Measurements from ENCODE around the gene NAT9.

Gene NAT9

GRCh38 chr17:74804683-74805082, 28.5 kb upstream of the NAT9 start:
- ChIA-PET POLR2A (no interaction called here), CTCF (interaction anchor here (1.5 to 10.3 kb wide), 4 partner anchors 12 to 53 kb away, joined by 3 to 66 read pairs (median 4); no protein-coding TSS in a partner anchor)
- no peak for DNase-seq
- Histone ChIP-seq H3K4me3 (ENCODE audit: control insufficient read depth in 1 of 7, extremely low read depth in 1 of 7, insufficient read depth in 4 of 7, low read depth in 2 of 7, low read length in 6 of 7) (no peak overlapping the region), H3K4me1 (ENCODE audit: control extremely low read depth in 1 of 4, control insufficient read depth in 4 of 4, insufficient read depth in 4 of 4, low read length in 3 of 4) (peaks cover 0 to 22% (median 16%) of the 10 kb centered on the region in 4 experiments), H3K27me3 (replicated peaks in 2 of 5; ENCODE audit: control insufficient read depth in 4 of 5, insufficient read depth in 5 of 5, low read length in 4 of 5) (peaks cover 0 to 5% (median 0%) of the 10 kb centered on the region in 5 experiments), H3K27ac (ENCODE audit: insufficient read depth in 1 of 2, low read depth in 1 of 2, low read length in 2 of 2, poor library complexity in 1 of 2, severe bottlenecking in 2 of 2) (no peak overlapping the region), H3K36me3 (ENCODE audit: control insufficient read depth in 4 of 4, insufficient read depth in 4 of 4, low read length in 3 of 4) (peaks cover 0 to 32% (median 21%) of the 10 kb centered on the region in 4 experiments), H3K9me3 (ENCODE audit: control extremely low read depth in 1 of 5, control insufficient read depth in 4 of 5, insufficient read depth in 2 of 5, low read depth in 1 of 5, low read length in 4 of 5) (no peaks in the 10 kb centered on the region)
- 93% methylated on average over 6 of the region's 7 CpGs for WGBS (ENCODE audit: insufficient coverage)

- CTCF ChIA-PET, result interaction anchor here (10.3 kb wide), 1 partner anchor 12 kb away, joined by 66 read pairs; no protein-coding TSS in a partner anchor
- H3K27me3 ChIP-seq (replicated peaks in 2 of 5; ENCODE audit: control insufficient read depth in 4 of 5, insufficient read depth in 5 of 5, low read length in 4 of 5), result peaks cover 0 to 5% (median 0%) of the 10 kb centered on the region in 5 experiments
These were observed 27.8 kb upstream of the NAT9 start for GRCh38 chr17:74803971-74804370.

GRCh38 chr17:74803388-74803930, 27.3 kb upstream of the NAT9 start:
- Histone ChIP-seq H3K4me3 (ENCODE audit: control insufficient read depth in 1 of 7, extremely low read depth in 1 of 7, insufficient read depth in 4 of 7, low read depth in 2 of 7, low read length in 6 of 7) (no peak overlapping the region), H3K4me1 (ENCODE audit: control extremely low read depth in 1 of 4, control insufficient read depth in 4 of 4, insufficient read depth in 4 of 4, low read length in 3 of 4) (peaks cover 0 to 11% (median 5%) of the 10 kb centered on the region in 4 experiments), H3K9me3 (ENCODE audit: control extremely low read depth in 1 of 5, control insufficient read depth in 4 of 5, insufficient read depth in 2 of 5, low read depth in 1 of 5, low read length in 4 of 5) (no peaks in the 10 kb centered on the region), H3K27me3 (replicated peaks in 2 of 5; ENCODE audit: control insufficient read depth in 4 of 5, insufficient read depth in 5 of 5, low read length in 4 of 5) (peaks cover 0 to 5% (median 0%) of the 10 kb centered on the region in 5 experiments), H3K36me3 (ENCODE audit: control insufficient read depth in 4 of 4, insufficient read depth in 4 of 4, low read length in 3 of 4) (peaks cover 0 to 44% (median 28%) of the 10 kb centered on the region in 4 experiments), H3K27ac (ENCODE audit: insufficient read depth in 1 of 2, low read depth in 1 of 2, low read length in 2 of 2, poor library complexity in 1 of 2, severe bottlenecking in 2 of 2) (no peak overlapping the region)
- POLR2A ChIA-PET, result no interaction called here
- WGBS (ENCODE audit: insufficient coverage), result 99% methylated on average over 11 of the region's 12 CpGs
- CTCF ChIA-PET, result interaction anchor here (10.3 kb wide), 1 partner anchor 11 kb away, joined by 66 read pairs; no protein-coding TSS in a partner anchor
- DNase-seq, result no peak

More at GRCh38 chr17:74803971-74804370, 27.8 kb upstream of the NAT9 start:
- Histone ChIP-seq H3K27ac (ENCODE audit: insufficient read depth in 1 of 2, low read depth in 1 of 2, low read length in 2 of 2, poor library complexity in 1 of 2, severe bottlenecking in 2 of 2) (no peak overlapping the region), H3K9me3 (ENCODE audit: control extremely low read depth in 1 of 5, control insufficient read depth in 4 of 5, insufficient read depth in 2 of 5, low read depth in 1 of 5, low read length in 4 of 5) (no peaks in the 10 kb centered on the region), H3K4me3 (ENCODE audit: control insufficient read depth in 1 of 7, extremely low read depth in 1 of 7, insufficient read depth in 4 of 7, low read depth in 2 of 7, low read length in 6 of 7) (no peak overlapping the region), H3K36me3 (ENCODE audit: control insufficient read depth in 4 of 4, insufficient read depth in 4 of 4, low read length in 3 of 4) (peaks cover 0 to 39% (median 25%) of the 10 kb centered on the region in 4 experiments), H3K4me1 (ENCODE audit: control extremely low read depth in 1 of 4, control insufficient read depth in 4 of 4, insufficient read depth in 4 of 4, low read length in 3 of 4) (peaks cover 0 to 16% (median 10%) of the 10 kb centered on the region in 4 experiments)
- POLR2A ChIA-PET, result no interaction called here
- WGBS (ENCODE audit: insufficient coverage), result 87% methylated on average over 4 of the region's 5 CpGs
- DNase-seq, result no peak

DNA sequence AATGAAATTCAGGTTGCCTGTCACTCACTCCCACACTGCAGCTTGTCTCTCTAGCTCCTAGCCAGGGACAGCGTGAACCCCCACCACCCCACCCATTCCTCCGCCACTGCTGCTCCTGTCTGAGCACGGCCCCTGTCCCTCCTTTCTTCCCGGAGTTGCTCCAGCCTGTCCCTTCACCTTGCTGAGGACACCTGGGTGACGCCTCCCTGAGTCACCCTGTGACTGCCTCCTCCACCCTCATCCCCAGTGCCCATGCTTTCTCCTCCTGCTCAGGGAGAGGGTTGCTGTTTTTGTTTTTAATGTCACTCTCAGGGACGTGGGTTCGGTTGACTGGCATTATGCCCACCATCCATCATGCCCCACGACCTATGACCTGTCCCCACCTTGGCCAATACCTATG, 25.8 kb upstream of the NAT9 start:
- 97% methylated on average over 7 of the region's 8 CpGs for WGBS (ENCODE audit: insufficient coverage)
- CTCF ChIA-PET, result interaction anchor here (0.8 to 1.0 kb wide), 4 partner anchors 8 to 13 kb away, joined by 3 to 4 read pairs (median 3); no protein-coding TSS in a partner anchor

GRCh38 chr17:74800531-74800930, 24.4 kb upstream of the NAT9 start:
- CTCF ChIA-PET, result interaction anchor here (2.2 kb wide), 1 partner anchor 61 kb away, joined by 7 read pairs; no protein-coding TSS in a partner anchor

More for the DNA sequence above, 25.8 kb upstream of the NAT9 start:
- Histone ChIP-seq H3K27ac (ENCODE audit: insufficient read depth in 1 of 2, low read depth in 1 of 2, low read length in 2 of 2, poor library complexity in 1 of 2, severe bottlenecking in 2 of 2) (no peak overlapping the region), H3K4me3 (ENCODE audit: control insufficient read depth in 1 of 7, extremely low read depth in 1 of 7, insufficient read depth in 4 of 7, low read depth in 2 of 7, low read length in 6 of 7) (no peak overlapping the region), H3K27me3 (replicated peaks in 2 of 5; ENCODE audit: control insufficient read depth in 4 of 5, insufficient read depth in 5 of 5, low read length in 4 of 5) (peaks cover 0 to 5% (median 0%) of the 10 kb centered on the region in 5 experiments), H3K9me3 (ENCODE audit: control extremely low read depth in 1 of 5, control insufficient read depth in 4 of 5, insufficient read depth in 2 of 5, low read depth in 1 of 5, low read length in 4 of 5) (no peaks in the 10 kb centered on the region), H3K36me3 (ENCODE audit: control insufficient read depth in 4 of 4, insufficient read depth in 4 of 4, low read length in 3 of 4) (peaks cover 0 to 57% (median 37%) of the 10 kb centered on the region in 4 experiments), H3K4me1 (ENCODE audit: control extremely low read depth in 1 of 4, control insufficient read depth in 4 of 4, insufficient read depth in 4 of 4, low read length in 3 of 4) (peaks cover 0 to 7% (median 2%) of the 10 kb centered on the region in 4 experiments)
- POLR2A ChIA-PET, result interaction anchor here (0.6 kb wide), 1 partner anchor 229 kb away, joined by 3 read pairs; no protein-coding TSS in a partner anchor
- no peak for DNase-seq

GRCh38 chr17:74799097-74799496, 23.0 kb upstream of the NAT9 start:
- ChIA-PET CTCF (no interaction called here), POLR2A (interaction anchor here (0.6 kb wide), 1 partner anchor 159 kb away, joined by 3 read pairs; no protein-coding TSS in a partner anchor)
- Histone ChIP-seq H3K4me3 (ENCODE audit: control insufficient read depth in 1 of 7, extremely low read depth in 1 of 7, insufficient read depth in 4 of 7, low read depth in 2 of 7, low read length in 6 of 7) (no peak overlapping the region), H3K4me1 (ENCODE audit: control extremely low read depth in 1 of 4, control insufficient read depth in 4 of 4, insufficient read depth in 4 of 4, low read length in 3 of 4) (peaks cover 0 to 10% (median 2%) of the 10 kb centered on the region in 4 experiments), H3K27ac (ENCODE audit: insufficient read depth in 1 of 2, low read depth in 1 of 2, low read length in 2 of 2, poor library complexity in 1 of 2, severe bottlenecking in 2 of 2) (no peak overlapping the region), H3K9me3 (ENCODE audit: control extremely low read depth in 1 of 5, control insufficient read depth in 4 of 5, insufficient read depth in 2 of 5, low read depth in 1 of 5, low read length in 4 of 5) (no peaks in the 10 kb centered on the region), H3K27me3 (replicated peaks in 2 of 5; ENCODE audit: control insufficient read depth in 4 of 5, insufficient read depth in 5 of 5, low read length in 4 of 5) (no peaks in the 10 kb centered on the region), H3K36me3 (ENCODE audit: control insufficient read depth in 4 of 4, insufficient read depth in 4 of 4, low read length in 3 of 4) (peaks cover 0 to 80% (median 52%) of the 10 kb centered on the region in 4 experiments)
- no peak for DNase-seq
- over 99% methylated on average over 13 of the region's 14 CpGs for WGBS (ENCODE audit: insufficient coverage)

More at GRCh38 chr17:74800531-74800930, 24.4 kb upstream of the NAT9 start:
- WGBS (ENCODE audit: insufficient coverage), result 100% methylated on average over 7 of the region's 7 CpGs
- H3K4me3 ChIP-seq (ENCODE audit: control insufficient read depth in 1 of 7, extremely low read depth in 1 of 7, insufficient read depth in 4 of 7, low read depth in 2 of 7, low read length in 6 of 7), result no peak overlapping the region
- H3K9me3 ChIP-seq (ENCODE audit: control extremely low read depth in 1 of 5, control insufficient read depth in 4 of 5, insufficient read depth in 2 of 5, low read depth in 1 of 5, low read length in 4 of 5), result no peaks in the 10 kb centered on the region
- POLR2A ChIA-PET, result no interaction called here
- DNase-seq, result no peak
- H3K27me3 ChIP-seq (replicated peaks in 2 of 5; ENCODE audit: control insufficient read depth in 4 of 5, insufficient read depth in 5 of 5, low read length in 4 of 5), result no peaks in the 10 kb centered on the region
- H3K36me3 ChIP-seq (ENCODE audit: control insufficient read depth in 4 of 4, insufficient read depth in 4 of 4, low read length in 3 of 4), result peaks cover 0 to 71% (median 44%) of the 10 kb centered on the region in 4 experiments
- H3K4me1 ChIP-seq (ENCODE audit: control extremely low read depth in 1 of 4, control insufficient read depth in 4 of 4, insufficient read depth in 4 of 4, low read length in 3 of 4), result peaks cover 0 to 10% (median 2%) of the 10 kb centered on the region in 4 experiments
- no peak overlapping the region for H3K27ac ChIP-seq (ENCODE audit: insufficient read depth in 1 of 2, low read depth in 1 of 2, low read length in 2 of 2, poor library complexity in 1 of 2, severe bottlenecking in 2 of 2)

GRCh38 chr17:74798239-74798707, 22.1 kb upstream of the NAT9 start:
- Histone ChIP-seq H3K4me1 (ENCODE audit: control extremely low read depth in 1 of 4, control insufficient read depth in 4 of 4, insufficient read depth in 4 of 4, low read length in 3 of 4) (peaks cover 0 to 10% (median 2%) of the 10 kb centered on the region in 4 experiments), H3K9me3 (ENCODE audit: control extremely low read depth in 1 of 5, control insufficient read depth in 4 of 5, insufficient read depth in 2 of 5, low read depth in 1 of 5, low read length in 4 of 5) (no peaks in the 10 kb centered on the region), H3K27ac (ENCODE audit: insufficient read depth in 1 of 2, low read depth in 1 of 2, low read length in 2 of 2, poor library complexity in 1 of 2, severe bottlenecking in 2 of 2) (no peak overlapping the region), H3K27me3 (replicated peaks in 2 of 5; ENCODE audit: control insufficient read depth in 4 of 5, insufficient read depth in 5 of 5, low read length in 4 of 5) (no peaks in the 10 kb centered on the region), H3K4me3 (ENCODE audit: control insufficient read depth in 1 of 7, extremely low read depth in 1 of 7, insufficient read depth in 4 of 7, low read depth in 2 of 7, low read length in 6 of 7) (no peak overlapping the region), H3K36me3 (ENCODE audit: control insufficient read depth in 4 of 4, insufficient read depth in 4 of 4, low read length in 3 of 4) (peaks cover 0 to 81% (median 54%) of the 10 kb centered on the region in 4 experiments)
- POLR2A ChIA-PET, result no interaction called here
- 94% methylated on average over 7 of the region's 8 CpGs for WGBS (ENCODE audit: insufficient coverage)
- CTCF ChIA-PET, result interaction anchor here (11.2 kb wide), 1 partner anchor 65 kb away, joined by 158 read pairs; no protein-coding TSS in a partner anchor
- DNase-seq, result no peak
